GM19463 (cell line): Measurements from ENCODE around the gene C2orf72.
"Not testable (repeated sequence)": the region's sequence is repeated elsewhere in the genome, so short reads cannot be mapped to it uniquely, and the experiment has no call there.

Experiments used
- ATAC-seq: cut with Tn5 transposase; IDR thresholded peaks from one replicate; pipeline ENCODE4 v1.9.1; 2021; ENCODE audit warnings: mild to moderate bottlenecking, moderate library complexity; ENCODE audit not compliant: unreplicated experiment

The C2orf72 gene

DNA sequence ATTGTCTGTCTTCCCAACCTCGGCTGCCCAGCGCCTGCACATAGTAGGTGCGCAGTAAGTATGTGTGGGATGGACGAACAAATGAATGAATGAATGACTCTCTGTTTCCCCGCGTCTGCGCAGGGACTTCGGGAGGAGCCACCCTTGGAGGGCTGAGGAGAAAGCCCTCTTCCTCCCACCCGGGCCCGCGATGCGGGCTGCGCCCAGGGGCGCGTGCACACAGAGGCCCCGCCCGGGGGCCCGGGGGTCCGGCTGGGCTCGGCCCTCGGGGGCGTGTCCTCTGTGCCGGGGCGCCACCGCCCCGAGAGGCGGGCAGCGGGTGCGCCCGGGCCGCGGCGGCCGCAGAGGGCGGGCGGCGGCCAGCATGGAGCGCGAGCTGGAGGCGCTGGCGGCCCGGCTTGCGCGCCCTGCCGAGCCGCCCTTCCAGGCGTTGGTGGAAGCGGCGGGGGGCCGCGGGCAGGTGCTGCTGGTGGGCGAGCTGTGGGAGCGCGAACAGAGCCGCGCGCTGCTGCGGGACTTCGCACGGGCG, at the start of gene C2orf72:
Gene C2orf72, plus strand, starts transcription at position 322 of the 529 bp plus-strand sequence. Its CDS starts 43 bp downstream, at position 365.
- ATAC-seq, result no peak

DNA sequence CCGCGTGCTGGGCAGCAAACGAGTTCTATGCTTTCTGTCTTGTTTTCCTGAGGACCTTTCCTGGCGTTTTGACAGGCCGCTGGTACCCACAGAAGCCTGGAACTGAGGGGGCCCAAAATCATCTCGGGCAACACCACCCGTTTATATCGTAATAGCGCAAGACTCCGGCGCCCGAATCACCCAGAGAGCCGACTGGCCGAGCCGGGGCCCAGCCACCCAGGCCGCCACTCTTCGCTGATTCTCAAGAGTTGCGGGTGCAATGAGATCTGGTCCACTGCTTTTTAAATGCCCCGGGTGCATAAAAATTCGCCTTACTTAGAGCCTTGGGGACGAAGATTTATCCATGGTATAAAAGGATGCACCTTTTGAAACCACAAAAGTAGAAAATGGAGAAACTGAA, 47.6 kb upstream of the C2orf72 start:
- ATAC-seq, result no peak

DNA sequence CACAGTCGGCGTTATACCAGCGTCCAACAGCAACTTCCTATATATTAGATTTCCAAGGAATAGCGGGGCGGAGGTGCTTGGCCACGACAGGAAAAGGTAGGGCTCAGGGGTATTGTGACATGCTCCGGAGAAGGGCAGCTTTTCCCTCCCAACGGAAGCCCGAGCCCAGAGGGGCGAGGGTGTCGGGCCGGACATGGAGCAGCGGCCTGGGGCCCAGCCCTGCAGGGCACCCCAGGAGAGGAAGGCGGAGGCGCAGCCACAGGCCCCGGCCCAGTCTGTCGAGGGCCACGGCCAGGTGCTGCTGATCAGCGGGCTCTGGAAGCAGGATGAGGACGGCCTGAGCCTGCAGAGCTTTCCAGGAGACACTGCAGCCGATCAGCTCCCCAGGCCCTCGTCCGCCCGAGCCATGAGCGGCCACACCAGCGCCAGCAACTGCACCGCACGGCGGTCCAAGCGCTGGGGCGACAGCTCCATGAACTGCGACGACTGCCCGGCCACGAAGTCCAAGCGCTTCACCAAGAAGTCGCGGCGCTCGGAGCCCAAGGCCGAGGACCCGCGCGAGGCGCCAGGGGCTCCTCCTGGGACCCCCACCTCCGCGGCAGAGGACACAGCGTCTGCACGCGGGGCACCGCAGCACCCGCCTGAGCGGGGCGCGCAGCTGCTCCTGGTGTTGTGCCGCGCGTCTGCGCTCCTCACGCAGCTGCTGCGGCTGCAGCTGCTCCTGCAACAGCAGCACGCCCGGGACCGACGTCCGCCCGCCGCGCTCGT, 47.0 kb upstream of the C2orf72 start:
- ATAC-seq, result no peak

DNA sequence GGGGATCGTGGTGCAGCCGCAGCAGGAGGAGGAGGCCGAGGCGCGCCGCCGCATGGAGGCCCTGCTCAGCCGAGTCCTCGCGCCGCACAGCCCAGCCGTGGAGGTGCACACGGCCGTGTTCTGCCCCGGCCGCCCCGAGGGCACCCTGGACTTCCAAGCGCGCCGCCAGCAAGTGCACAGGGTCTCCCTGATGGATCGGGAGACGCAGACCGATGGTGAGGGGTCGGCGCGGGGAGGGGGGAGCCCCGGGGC, 46.5 kb upstream of the C2orf72 start:
- ATAC-seq, result no peak

DNA sequence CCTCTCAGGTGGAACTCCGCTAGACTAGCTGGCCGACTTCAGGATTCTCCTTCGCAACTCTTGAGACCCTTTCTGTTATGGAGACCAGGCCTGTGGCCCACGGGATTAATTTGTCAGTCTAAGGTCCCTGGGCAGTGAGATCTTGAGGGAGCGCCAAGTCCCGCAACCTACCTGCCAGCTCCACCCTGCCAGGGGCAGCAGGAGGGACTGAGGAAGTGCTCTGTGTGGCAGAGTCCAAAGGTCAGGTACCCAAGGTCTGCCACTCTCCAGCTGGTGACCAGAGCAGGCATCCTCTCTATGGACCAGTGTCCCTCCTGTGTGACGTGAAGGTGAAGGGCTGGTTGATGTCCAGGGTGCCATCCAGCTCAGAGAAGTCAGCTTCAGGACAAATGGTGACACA, 45.7 kb upstream of the C2orf72 start:
- no peak for ATAC-seq

DNA sequence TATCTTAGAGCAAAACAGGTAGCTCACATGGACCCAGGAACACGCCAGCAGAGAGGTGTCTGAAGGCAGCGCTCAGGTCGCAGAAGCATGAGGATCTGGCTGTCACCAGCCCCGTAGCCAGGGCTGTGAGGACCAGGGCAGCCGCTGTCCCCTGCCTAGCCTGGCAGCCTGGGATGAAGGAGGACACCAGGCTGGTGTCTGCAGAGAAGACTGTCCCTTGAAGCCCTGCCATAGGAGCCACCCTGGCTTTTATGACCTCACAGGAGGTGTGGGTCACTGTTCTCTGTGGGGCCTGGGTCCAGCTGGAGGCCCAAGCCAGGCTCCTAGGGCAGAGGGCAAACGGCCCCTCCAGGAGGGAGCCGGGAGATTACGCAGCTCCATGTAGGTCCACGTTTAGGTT, 41.5 kb upstream of the C2orf72 start, which contains the start of gene SPATA3:
Gene SPATA3, plus strand, starts transcription at position 301 of the 400 bp plus-strand sequence. CDS start 113 bp downstream, outside the sequence.
- ATAC-seq, result no peak

DNA sequence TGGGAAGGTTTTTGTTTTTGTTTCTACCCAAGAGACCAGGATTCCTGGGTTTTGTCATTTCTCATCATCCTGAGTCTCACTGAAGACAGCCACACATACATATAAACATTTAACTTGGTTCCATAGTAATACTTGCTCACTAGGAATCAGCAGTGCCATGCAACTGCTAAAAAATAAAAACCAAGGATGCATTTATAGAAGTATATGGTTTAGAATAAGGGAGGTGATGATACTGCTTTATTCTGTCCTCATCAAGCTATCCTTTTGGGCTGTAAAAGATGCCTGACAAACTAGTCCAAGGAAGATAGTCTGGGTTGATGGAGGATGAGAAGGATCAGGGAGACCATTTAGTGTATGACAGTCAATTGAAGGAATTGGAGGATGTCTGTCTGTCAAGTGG, 40.7 kb upstream of the C2orf72 start:
- ATAC-seq, result no peak

DNA sequence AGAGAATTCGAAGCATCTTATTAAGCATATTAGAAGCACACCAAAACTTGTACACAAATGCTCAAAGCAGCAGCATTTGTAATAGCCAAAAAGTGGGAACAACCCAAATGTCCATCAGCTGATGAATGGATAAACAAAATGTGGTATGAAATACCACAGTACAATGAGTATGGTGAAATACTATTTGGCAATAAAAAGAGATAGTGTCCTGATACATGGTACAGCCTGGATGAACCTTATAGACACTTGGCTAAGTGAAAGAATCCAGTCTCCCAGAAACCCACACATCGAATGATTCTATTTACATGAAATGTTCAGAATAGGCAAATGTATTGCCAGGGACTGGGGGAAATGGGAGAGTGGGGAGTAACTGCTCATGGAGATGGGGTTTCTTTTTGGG, 38.4 kb upstream of the C2orf72 start:
- ATAC-seq, result no peak

DNA sequence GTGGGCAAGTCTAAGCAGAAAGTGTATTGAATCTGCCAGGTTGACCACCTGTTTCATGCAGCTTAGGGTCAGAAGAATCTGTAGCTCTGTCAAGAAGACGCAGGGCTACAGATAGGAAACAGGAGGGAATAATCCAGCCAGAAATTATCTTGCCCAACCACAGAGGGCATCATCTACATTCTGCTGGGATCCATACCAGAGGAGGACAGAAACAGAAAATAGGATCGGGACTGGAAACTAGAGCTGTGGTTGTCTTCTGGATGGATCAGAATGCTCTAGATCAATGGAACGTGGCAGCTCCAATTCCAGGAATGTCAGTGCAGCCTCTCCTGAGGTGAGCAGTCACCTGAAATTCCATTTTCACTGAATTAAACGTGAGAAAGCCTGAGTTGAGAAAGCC, 37.8 kb upstream of the C2orf72 start:
- no peak for ATAC-seq

DNA sequence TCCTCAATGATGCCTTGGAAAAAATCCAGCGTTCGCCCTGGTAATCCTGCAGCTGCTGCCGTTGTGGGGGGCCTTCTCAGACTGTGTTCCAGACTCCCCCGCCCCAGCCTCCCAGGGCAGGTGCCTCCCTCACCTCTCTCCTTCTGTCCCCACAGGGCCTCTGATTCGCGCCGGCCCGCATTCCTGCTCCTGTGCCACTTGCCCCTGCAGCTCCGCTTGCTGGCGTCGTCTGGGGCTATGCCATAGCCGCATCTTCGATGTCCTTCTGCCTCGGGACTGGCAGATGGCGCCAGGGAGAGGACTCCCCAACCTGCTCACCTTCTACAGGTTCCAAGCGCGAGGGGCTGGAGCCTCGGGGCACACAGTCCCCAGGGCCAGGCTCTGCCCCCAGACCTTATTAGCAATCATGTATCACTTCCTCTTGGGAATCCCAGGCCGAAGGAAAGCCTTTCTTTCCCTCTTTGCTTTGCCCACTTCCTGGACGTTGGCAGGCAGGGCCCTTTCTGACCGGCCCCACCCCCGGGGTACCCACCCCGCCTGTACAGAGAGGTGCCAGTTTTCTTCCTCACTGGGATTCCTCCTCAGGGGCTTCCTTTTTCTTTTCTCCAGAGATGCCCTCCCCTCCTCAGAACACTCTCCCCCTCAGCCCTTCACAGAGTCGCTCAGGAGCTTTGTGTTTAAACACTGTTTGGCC, 37.0 kb upstream of the C2orf72 start:
- no peak for ATAC-seq

DNA sequence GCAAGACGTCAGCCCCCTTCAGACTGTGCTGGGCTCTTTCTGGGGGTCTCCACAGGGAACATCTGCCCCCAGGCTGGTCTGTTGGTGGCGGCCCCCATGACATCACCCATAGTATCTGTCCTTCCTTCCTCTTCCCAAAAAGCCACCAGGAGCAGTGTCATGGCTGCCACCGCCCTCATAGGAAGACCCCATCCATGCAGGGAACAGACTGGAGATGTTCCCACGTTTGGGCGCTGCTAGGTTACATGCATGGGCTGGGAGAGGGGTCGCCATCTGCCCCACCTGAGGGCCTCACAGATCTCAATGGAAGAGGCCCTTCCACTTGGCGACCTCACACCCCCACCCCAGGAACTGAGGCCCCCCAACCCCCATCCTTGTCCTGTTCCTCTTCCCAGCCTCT, 36.3 kb upstream of the C2orf72 start:
- ATAC-seq, result no peak

DNA sequence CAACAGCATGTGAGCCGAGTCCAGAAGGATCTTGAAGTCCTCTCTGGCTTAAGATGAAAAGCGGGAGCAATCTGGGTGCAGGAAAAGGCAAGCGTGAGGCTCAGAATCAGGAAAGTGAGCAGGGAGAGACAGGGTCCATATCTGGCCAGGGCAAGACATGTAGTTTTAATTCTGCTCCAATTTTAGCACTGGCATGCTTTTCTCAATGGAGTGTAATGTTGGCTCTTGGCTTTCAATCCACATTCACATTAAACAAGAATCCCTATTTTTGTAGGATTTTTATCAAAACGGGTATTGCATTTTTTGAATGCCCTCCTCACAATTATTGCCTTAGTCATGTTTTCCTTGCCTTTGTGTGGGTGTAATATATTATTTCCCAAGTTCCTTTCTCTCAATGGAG, 35.4 kb upstream of the C2orf72 start:
- ATAC-seq, result no peak

DNA sequence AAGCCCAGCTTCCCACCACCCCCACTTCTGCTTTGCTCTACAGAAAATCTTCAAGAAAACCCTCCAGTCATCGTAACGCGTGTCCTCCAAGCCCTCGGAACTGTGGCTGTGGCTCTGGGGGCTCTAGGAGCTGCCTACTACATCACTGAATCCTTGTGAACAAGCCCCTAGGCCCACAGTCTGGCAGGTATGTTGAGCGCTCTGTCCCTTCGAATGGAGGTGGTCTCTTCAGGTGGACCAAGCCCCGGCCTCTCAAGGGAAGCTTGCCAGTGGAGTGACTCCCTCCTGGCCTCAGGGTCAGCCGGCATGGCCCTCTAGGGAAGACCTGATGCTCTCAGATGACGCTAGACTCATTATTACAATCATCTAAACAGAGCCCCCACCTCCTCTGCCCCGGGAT, 34.7 kb upstream of the C2orf72 start:
- no peak for ATAC-seq

DNA sequence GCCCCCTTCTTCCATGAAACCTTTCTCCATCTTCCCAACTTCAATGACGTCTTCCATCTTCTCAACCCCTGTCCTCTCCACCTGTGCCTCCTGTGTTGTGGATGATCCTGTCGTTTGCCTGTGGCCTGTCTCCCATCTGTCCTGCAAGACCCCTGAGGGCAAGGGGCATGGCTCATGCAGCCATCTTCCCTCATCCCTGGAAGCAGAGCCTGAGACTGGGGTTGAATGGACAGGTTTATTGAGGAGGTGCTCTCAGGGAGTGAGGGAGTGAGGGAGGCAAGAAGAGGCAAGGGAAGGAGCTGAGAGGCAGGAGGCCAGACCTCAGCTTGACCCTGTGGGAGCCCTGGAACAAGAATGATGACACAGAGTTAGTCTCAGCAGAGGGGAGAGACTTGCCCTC, 34.1 kb upstream of the C2orf72 start:
- no peak for ATAC-seq

DNA sequence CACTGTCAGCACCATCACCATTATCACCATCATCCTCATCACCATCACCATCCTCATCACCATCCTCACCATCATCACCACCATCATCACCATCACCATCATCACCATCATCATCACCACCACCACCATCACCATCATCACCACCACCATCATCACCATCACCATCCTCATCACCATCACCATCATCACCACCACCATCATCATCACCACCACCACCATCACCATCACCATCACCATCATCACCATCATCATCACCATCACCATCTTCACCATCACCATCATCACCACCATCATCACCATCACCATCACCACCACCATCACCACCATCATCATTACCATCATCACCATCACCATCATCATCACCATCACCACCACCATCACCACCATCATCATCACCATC, 32.4 kb upstream of the C2orf72 start:
- not testable (repeated sequence) for ATAC-seq

DNA sequence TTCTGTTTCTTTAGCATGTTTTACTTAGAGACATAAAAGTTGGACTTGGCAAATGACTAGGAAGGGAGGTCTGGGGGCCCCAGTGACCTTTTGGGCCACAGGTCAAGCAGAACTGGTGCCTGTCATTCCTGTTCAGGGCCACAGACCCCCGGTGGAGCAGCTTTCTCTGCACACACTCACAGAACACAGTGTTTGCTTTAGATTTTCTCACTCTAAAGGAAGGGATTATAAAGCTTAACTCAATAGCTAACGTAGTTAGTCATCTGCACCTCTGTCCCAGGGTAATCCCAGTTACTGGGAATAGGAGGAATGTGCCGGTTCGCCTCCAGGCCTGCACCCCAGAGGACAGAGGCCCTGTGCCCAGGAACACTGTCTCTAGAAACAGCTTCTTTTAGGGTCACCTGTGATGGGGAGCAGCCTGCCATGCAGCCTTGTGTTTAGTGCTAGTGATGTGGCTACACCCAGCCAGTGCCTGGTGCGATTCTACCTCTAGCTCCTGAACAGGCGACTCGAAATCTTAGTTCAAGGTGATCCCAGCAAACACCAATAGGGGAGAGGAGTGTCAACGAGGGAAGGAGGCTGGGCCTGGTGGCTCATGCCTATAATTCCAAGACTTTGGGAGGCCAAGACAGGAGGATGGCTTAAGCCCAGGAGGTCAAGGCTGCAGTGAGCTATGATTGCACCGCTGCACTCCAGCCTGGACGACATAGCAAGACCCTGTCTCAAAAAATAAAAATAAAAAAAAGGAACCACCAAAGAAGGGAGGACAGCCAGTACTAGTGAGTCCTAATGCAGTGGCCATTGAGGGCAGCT, 29.8 kb upstream of the C2orf72 start:
- ATAC-seq, result no peak

DNA sequence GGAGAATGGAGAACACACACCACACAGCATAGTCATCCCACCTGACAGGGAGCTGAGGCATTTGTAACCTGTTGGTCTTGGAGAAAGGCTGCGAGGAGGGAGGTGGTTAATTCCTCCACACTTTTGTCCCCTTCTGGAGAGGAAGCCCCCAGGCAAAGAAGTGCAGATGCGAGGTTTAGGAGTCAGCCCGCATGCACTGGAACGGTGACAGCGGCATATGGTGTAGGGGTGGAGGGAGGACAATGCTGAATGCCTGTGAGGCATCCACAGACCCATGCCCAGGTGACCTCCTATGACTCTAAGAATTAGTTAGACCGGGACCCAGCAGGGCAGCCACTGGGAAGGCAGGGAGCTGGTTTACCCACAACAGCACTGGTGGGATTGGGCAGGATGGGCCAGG, 29.2 kb upstream of the C2orf72 start:
- no peak for ATAC-seq

DNA sequence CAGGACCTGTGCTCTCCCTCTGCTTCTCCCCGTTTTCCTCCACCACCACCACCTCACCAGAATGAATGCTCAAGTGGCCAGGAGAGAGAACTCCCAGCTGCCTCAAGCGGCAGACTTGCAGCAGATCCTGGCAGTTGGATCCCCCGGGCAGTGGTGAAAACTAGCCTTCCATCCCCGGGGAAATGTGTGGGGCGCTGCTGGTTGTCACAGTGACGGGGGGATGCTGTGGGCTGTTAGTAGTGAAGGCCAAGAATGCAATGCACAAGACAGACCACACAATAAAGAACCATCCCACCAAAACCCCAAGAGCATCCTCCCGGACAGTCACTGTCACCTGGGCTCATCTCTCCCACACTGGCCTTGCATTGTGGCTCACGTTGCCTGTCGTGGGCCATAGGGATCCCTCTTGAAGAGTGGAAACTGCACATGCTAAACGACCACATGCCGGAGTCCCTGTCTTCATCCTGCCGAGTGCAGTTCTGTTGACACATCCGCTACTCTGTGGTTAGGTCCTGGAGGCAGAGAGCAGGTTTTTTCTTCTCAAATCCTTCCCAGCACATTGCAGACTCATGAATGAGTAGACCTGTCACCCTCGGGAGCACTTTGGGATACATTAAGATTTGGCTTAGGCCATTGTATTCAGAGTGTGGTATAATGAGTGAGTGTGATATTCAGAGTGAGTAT, 27.9 kb upstream of the C2orf72 start:
- ATAC-seq, result no peak

DNA sequence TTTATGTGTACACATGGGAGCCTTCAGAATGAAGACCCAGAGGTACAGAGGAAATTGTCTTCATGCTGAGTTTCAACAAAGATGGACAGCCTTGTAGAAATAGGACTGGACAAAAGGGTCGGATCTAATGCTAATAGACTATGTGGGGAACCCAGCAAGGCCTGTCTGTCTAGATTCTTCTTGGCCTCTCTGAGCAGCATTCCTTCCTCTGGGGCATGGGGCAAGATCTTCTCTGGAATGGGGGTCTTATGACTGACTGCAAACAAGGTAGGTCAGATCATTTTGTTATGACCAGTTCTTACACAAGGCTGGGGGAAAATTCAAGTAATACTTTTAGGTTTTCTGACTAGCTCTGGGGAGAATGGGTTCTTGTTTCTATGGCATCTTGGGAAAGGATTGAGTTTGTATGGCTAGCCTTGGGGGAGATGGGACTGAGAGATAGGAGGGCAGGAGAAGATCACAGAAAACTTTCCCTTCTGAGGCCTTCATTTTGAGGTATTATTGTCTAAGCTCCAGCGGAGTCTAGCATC, 27.1 kb upstream of the C2orf72 start:
- no peak for ATAC-seq

DNA sequence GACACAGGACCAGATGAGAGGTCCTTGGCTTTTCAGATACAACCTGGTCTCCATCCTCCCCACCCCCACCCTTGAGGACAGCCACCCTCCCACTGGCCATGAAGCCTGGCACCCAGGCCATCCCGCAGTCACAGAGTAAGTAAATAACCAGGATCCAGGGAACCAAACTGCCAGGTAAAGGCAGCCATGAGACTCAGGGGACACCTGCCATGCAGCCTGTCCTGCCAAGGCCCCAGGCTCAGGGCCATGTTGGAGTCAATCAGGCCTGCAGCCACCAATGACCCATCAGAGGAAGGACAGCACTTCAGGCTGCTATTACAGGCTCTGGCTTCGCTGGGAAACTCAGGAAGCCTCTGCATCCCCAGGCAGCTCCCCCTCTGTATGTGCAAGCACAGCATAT, 25.8 kb upstream of the C2orf72 start:
- ATAC-seq, result no peak

DNA sequence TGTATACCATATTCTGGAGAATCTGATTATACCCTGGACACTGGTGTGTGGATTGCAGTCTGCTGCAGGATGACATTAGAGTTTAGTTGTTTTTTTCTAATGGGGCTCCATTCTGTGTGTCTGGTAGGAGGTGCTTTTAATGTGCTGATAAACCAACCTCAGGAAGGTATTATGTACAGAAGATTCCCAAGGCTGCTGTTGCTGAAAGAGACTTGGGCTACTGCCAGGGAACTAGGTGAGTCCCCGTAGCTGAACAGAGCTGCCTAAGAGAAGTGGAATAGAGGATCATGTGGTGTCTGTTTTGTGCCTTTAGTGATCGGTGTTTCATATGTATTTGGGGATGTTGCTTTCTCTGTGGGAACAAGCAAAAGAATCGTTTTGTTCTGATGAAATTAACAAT, 24.9 kb upstream of the C2orf72 start:
- no peak for ATAC-seq
